Esophagus muscularis mucosa (tissue), 4 donors: ENCODE data around the gene TASOR2. TPM values are rescaled to one million over a fixed set of nuclear protein-coding genes. Genes with fewer than 3 reads are reported as not detected.
A peak's percentile ranks its signal among the peaks of the same experiment; 100 is the strongest.

Source experiments
- DNase-seq: peaks from one replicate; pipeline ENCODE4 v3.0.0-alpha.2; 2017; ENCODE audit errors: extremely low spot score
- H3K27ac ChIP-seq, 4 donors: fragments of 200-600 bp; sonication (generic); replicated peaks in 1 of 4; 1 replicate in 3 of 4; 2 replicates in 1 of 4; pipeline ENCODE4 v1.5.1; 2016 to 2019; ENCODE audit warnings: mild to moderate bottlenecking in 1 of 4
- H3K27me3 ChIP-seq, 4 donors: fragments of 200-600 bp; sonication (generic); one replicate each; pipeline versions ENCODE4 v1.5.1 to v1.6.0; 2016 to 2019
- H3K36me3 ChIP-seq, 4 donors: fragments of 200-600 bp; sonication (generic); one replicate each; pipeline ENCODE4 v1.5.1; 2016 to 2019
- H3K4me1 ChIP-seq, 4 donors: fragments of 200-600 bp; sonication (generic); one replicate each; pipeline ENCODE4 v1.5.1; 2016 to 2019
- H3K4me3 ChIP-seq, 4 donors: fragments of 200-600 bp; sonication (generic); 1 replicate in 2 of 4; 2 replicates in 2 of 4; pipeline ENCODE4 v1.5.1; 2016 to 2019; ENCODE audit warnings: mild to moderate bottlenecking in 4 of 4, moderate library complexity in 1 of 4
- H3K9me3 ChIP-seq, 4 donors: fragments of 200-600 bp; sonication (generic); 1 replicate in 3 of 4; 2 replicates in 1 of 4; pipeline ENCODE4 v1.5.1; 2016 to 2019
- CTCF ChIP-seq, 3 experiments: fragments of 200-600 bp in 2 of 3; fragments of 450-650 bp in 1 of 3; sonication (generic) in 2 of 3; IDR thresholded peaks; one replicate each; pipeline ENCODE4 v1.5.1; 2017 to 2019; ENCODE audit warnings: antibody characterized with exemption in 3 of 3, mild to moderate bottlenecking in 2 of 3, moderate library complexity in 1 of 3
- EP300 ChIP-seq: sonication (generic); formaldehyde crosslinking; IDR thresholded peaks from one replicate; pipeline ENCODE4 v1.6.1; 2017; ENCODE audit warnings: antibody characterized with exemption
- POLR2A ChIP-seq: fragments of 450-650 bp; IDR thresholded peaks from one replicate; pipeline ENCODE4 v1.6.1; 2017; ENCODE audit warnings: antibody characterized with exemption, moderate library complexity, mild to moderate bottlenecking, low read depth
- POLR2AphosphoS5 ChIP-seq, 2 donors: sonication (generic); formaldehyde crosslinking; IDR thresholded peaks; one replicate each; pipeline ENCODE4 v1.6.1; 2017; ENCODE audit warnings: antibody characterized with exemption in 2 of 2
- WGBS: methylation state at CpG from one replicate; pipeline ENCODE4 v1.1.5; 2018; 5-methylcytosine and 5-hydroxymethylcytosine counted together
- intact Hi-C: fragments of 100-400 bp; cut with DNase I; formaldehyde crosslinking; loops from one replicate; pipeline ENCODE4 v1.15.1; 2023
- total RNA-seq, 4 donors: library from RNA; depleted of rRNA; stranded (reverse); fragments of >200 nt; gene quantifications; one replicate each; pipeline versions ENCODE4 v1.1.0 to v1.2.1, GENCODE V29; 2016

TASOR2 gene
- total RNA-seq, 4 donors from 2014 or later = 56.9 to 66.3 (median 63.9) TPM

GRCh38 chr10:5665373-5666007, 19.1 kb upstream of the TASOR2 start:
- intact Hi-C loops = no loop called here
- Histone ChIP-seq H3K4me3 (peak overlapping the region; percentile 77 to 98 (median 90)), H3K27me3 (no peaks in the 10 kb centered on the region), H3K9me3 (no peaks in the 10 kb centered on the region), H3K27ac (peak overlapping the region; percentile 81 to 90 (median 86)), H3K4me1 (peaks cover 10 to 42% (median 37%) of the 10 kb centered on the region in 4 donors), H3K36me3 (no peaks in the 10 kb centered on the region)
- no peak for DNase-seq
- TF ChIP-seq POLR2A (no peak), CTCF (IDR thresholded peaks at IDR 0.05) (no peak), EP300 (no peak), POLR2AphosphoS5 (IDR thresholded peaks at IDR 0.05) (no peak)
- WGBS = 21% methylated on average over 9 of the region's 9 CpGs

- peaks cover 10 to 42% (median 32%) of the 10 kb centered on the region in 4 donors for H3K4me1 ChIP-seq
- H3K27me3 ChIP-seq = no peaks in the 10 kb centered on the region
- H3K36me3 ChIP-seq = no peaks in the 10 kb centered on the region
- intact Hi-C loops = no loop called here
- no peaks in the 10 kb centered on the region for H3K9me3 ChIP-seq
- no peak for DNase-seq
- TF ChIP-seq POLR2A (no peak), POLR2AphosphoS5 (IDR thresholded peaks at IDR 0.05) (peak in 1 of 2 donors; percentile 10), CTCF (IDR thresholded peaks at IDR 0.05) (peak in 2 of 3 experiments; percentile 3 to 20)
- WGBS = 0% methylated on average over 15 of the region's 112 CpGs
- H3K27ac ChIP-seq = peak within 1 kb of the TSS; percentile 81 to 90 (median 86)
- H3K4me3 ChIP-seq = peak within 1 kb of the TSS; percentile 77 to 98 (median 90)
Measured at GRCh38 chr10:5666008-5666840, 18.4 kb upstream of the TASOR2 start, which contains the start of gene ASB13. TSS of gene ASB13 (minus strand) at chr10:5666595. CDS start at chr10:5666551, 44 bp downstream.

GRCh38 chr10:5666841-5667630, 17.6 kb upstream of the TASOR2 start:
- no peak for TF ChIP-seq EP300
- TF ChIP-seq POLR2AphosphoS5 (IDR thresholded peaks at IDR 0.05) = no peak
- no peak for TF ChIP-seq CTCF (IDR thresholded peaks at IDR 0.05)
- TF ChIP-seq POLR2A = no peak
- no peaks in the 10 kb centered on the region for H3K36me3 ChIP-seq
- peak; percentile 90 for DNase-seq
- no peaks in the 10 kb centered on the region for H3K9me3 ChIP-seq
- 39% methylated on average over 15 of the region's 15 CpGs for WGBS
- peak overlapping the region; percentile 77 to 98 (median 90) for H3K4me3 ChIP-seq
- H3K4me1 ChIP-seq = peaks cover 10 to 42% (median 30%) of the 10 kb centered on the region in 4 donors
- peak overlapping the region in 3 of 4 donors; percentile 85 to 90 (median 87) for H3K27ac ChIP-seq
- intact Hi-C loops = no loop called here
- no peaks in the 10 kb centered on the region for H3K27me3 ChIP-seq

GRCh38 chr10:5668429-5668828, 16.2 kb upstream of the TASOR2 start:
- Histone ChIP-seq H3K9me3 (peaks cover 0 to 4% (median 0%) of the 10 kb centered on the region in 4 donors), H3K4me1 (peaks cover 10 to 33% (median 28%) of the 10 kb centered on the region in 4 donors), H3K4me3 (no peak overlapping the region), H3K27me3 (no peaks in the 10 kb centered on the region), H3K27ac (no peak overlapping the region), H3K36me3 (no peaks in the 10 kb centered on the region)
- intact Hi-C loops = no loop called here
- 89% methylated on average over 4 of the region's 4 CpGs for WGBS
- TF ChIP-seq POLR2A (no peak), CTCF (IDR thresholded peaks at IDR 0.05) (no peak), POLR2AphosphoS5 (IDR thresholded peaks at IDR 0.05) (no peak), EP300 (no peak)
- no peak for DNase-seq
